ENCODE data around the gene FMR1NB. TPM values are rescaled to one million over a fixed set of nuclear protein-coding genes. Genes with fewer than 3 reads are reported as not detected.

The FMR1NB gene
- total and polyA plus RNA-seq, 10 of the 15 experiments (the other 5 are each of a cell fraction or from before 2014, with no cell fraction given), result 0.08 TPM; not detected in 9

- H3K4me3 ChIP-seq, result no peak overlapping the region
- H3K4me1 ChIP-seq (ENCODE audit: control insufficient read depth, insufficient read depth, low read length), result no peaks in the 10 kb centered on the region
- CTCF ChIA-PET, result no interaction called here
- no peaks in the 10 kb centered on the region for H3K79me2 ChIP-seq (ENCODE audit: control insufficient read depth, insufficient read depth, low read length)
- RAD21 ChIA-PET (ENCODE audit: unreplicated experiment), result no interaction called here
- BruUV-seq (replicated peaks), result no TSS peak
- no peak overlapping the region for H3K9ac ChIP-seq (ENCODE audit: control insufficient read depth, insufficient read depth, low read length)
- 0% methylated on average over 2 of the region's 2 CpGs for WGBS (ENCODE audit: insufficient coverage, insufficient replicate concordance, low lambda C conversion rate, missing lambda C conversion rate)
- no peak overlapping the region for H3K4me2 ChIP-seq (ENCODE audit: control insufficient read depth, insufficient read depth)
- no peaks in the 10 kb centered on the region; the same call in 2 of the 3 replicates for H3K9me3 ChIP-seq (replicated peaks; ENCODE audit: control insufficient read depth, insufficient read depth, low read length)
- H3K27ac ChIP-seq (ENCODE audit: control insufficient read depth, insufficient read depth), result no peak overlapping the region
- ATAC-seq (no peak), FAIRE-seq (no peak), DNase-seq (ENCODE audit: low read depth, low spot score) (no peak)
- H4K20me1 ChIP-seq (ENCODE audit: control insufficient read depth, insufficient read depth), result no peaks in the 10 kb centered on the region
- SMC1A ChIA-PET (ENCODE audit: uncharacterized antibody, unreplicated experiment), result no interaction called here
- H3K27me3 ChIP-seq (replicated peaks in 1 of 2; ENCODE audit: control insufficient read depth in 2 of 2, insufficient read depth in 2 of 2, low read length in 1 of 2), result no peaks in the 10 kb centered on the region
- POLR2A ChIA-PET, result no interaction called here
- H2AFZ ChIP-seq (ENCODE audit: control insufficient read depth, low read depth, low read length), result no peak overlapping the region
- in situ Hi-C loops (cut with MboI), result no loop called here
- intact Hi-C loops (cut with micrococcal nuclease; ENCODE audit: unreplicated experiment), result no loop called here
- H3K36me3 ChIP-seq (ENCODE audit: control insufficient read depth in 2 of 2, insufficient read depth in 2 of 2, low read length in 1 of 2), result no peaks in the 10 kb centered on the region
- TF ChIP-seq MAX (IDR thresholded peaks at IDR 0.05; ENCODE audit: low read depth, low read length) (no peak), BCLAF1 (IDR thresholded peaks at IDR 0.05) (no peak), ELK1 (IDR thresholded peaks at IDR 0.05; ENCODE audit: low read depth, low read length) (no peak), RFX5 (IDR thresholded peaks at IDR 0.05; ENCODE audit: low read depth, low read length) (no peak), POLR2A (IDR thresholded peaks at IDR 0.05; ENCODE audit: low read depth, low read length) (no peak), BCL11A (IDR thresholded peaks at IDR 0.05; ENCODE audit: low read depth, low read length) (no peak), IRF3 (IDR thresholded peaks at IDR 0.05) (no peak), ZBTB4 (CRISPR knock-in tag; IDR thresholded peaks at IDR 0.05) (no peak), CBFB (IDR thresholded peaks at IDR 0.05; ENCODE audit: low read depth) (no peak), SUZ12 (IDR thresholded peaks at IDR 0.05; ENCODE audit: unreplicated experiment) (no peak), FOXK2 (IDR thresholded peaks at IDR 0.05) (no peak), USF1 (IDR thresholded peaks at IDR 0.05; ENCODE audit: borderline replicate concordance, extremely low read length, insufficient read depth, low read depth, low read length) (no peak)
These were observed 39.2 kb downstream of the FMR1NB start for GRCh38 chrX:148020329-148020728.

All from GM12878 (cell line).